ENCODE results near the gene ADIRF. TPM values are rescaled to one million over a fixed set of nuclear protein-coding genes. Genes with fewer than 3 reads are reported as not detected.
"Not testable (repeated sequence)": the region's sequence is repeated elsewhere in the genome, so short reads cannot be mapped to it uniquely, and the experiment has no call there.

Gene ADIRF
- total RNA-seq, 4 donors from 2014 or later, result 79.1 to 131 (median 104) TPM

- peaks cover 43% of the 10 kb centered on the region for H3K4me1 ChIP-seq
- TF ChIP-seq POLR2AphosphoS5 (IDR thresholded peaks at IDR 0.05) (no peak), EP300 (IDR thresholded peaks at IDR 0.05) (no peak), POLR2A (IDR thresholded peaks at IDR 0.05) (no peak), CTCF (IDR thresholded peaks at IDR 0.05) (no peak)
- H3K27me3 ChIP-seq, result no peaks in the 10 kb centered on the region
- DNase-seq (ENCODE audit: low spot score in 2 of 2), result no peak
- WGBS, result 80% methylated on average over 4 of the region's 4 CpGs
- H3K36me3 ChIP-seq, result no peaks in the 10 kb centered on the region
- no peak overlapping the region for H3K4me3 ChIP-seq
- H3K27ac ChIP-seq, result peak overlapping the region; percentile 84
- H3K9me3 ChIP-seq, result no peaks in the 10 kb centered on the region
These were observed 11.1 kb downstream of the ADIRF start for GRCh38 chr10:86979296-86979818.

GRCh38 chr10:86979977-86980448 is 11.7 kb downstream of the ADIRF start:
- Histone ChIP-seq H3K4me1 (peaks cover 39% of the 10 kb centered on the region), H3K4me3 (no peak overlapping the region), H3K36me3 (no peaks in the 10 kb centered on the region), H3K27me3 (no peaks in the 10 kb centered on the region), H3K27ac (peak overlapping the region; percentile 84), H3K9me3 (no peaks in the 10 kb centered on the region)
- 0% methylated on average over 3 of the region's 3 CpGs for WGBS
- no peak for TF ChIP-seq CTCF (IDR thresholded peaks at IDR 0.05)
- no peak for TF ChIP-seq POLR2A (IDR thresholded peaks at IDR 0.05)
- no peak for TF ChIP-seq EP300 (IDR thresholded peaks at IDR 0.05)
- no peak for TF ChIP-seq POLR2AphosphoS5 (IDR thresholded peaks at IDR 0.05)
- peak in 1 of 2 donors; percentile 59 for DNase-seq (ENCODE audit: low spot score in 2 of 2)

- DNase-seq (ENCODE audit: low spot score in 2 of 2); H3K27ac ChIP-seq: not testable (repeated sequence)
- WGBS, result 62% methylated on average over 6 of the region's 6 CpGs
These were observed 12.7 kb downstream of the ADIRF start for GRCh38 chr10:86981020-86981419.

GRCh38 chr10:86981716-86982115 is 13.4 kb downstream of the ADIRF start:
- H3K27me3 ChIP-seq, result no peaks in the 10 kb centered on the region
- H3K9me3 ChIP-seq, result no peaks in the 10 kb centered on the region
- no peak for DNase-seq (ENCODE audit: low spot score in 2 of 2)
- peaks cover 34% of the 10 kb centered on the region for H3K4me1 ChIP-seq
- TF ChIP-seq POLR2AphosphoS5 (IDR thresholded peaks at IDR 0.05) (no peak), CTCF (IDR thresholded peaks at IDR 0.05) (no peak), EP300 (IDR thresholded peaks at IDR 0.05) (no peak), POLR2A (IDR thresholded peaks at IDR 0.05) (no peak)
- no peak overlapping the region for H3K27ac ChIP-seq
- H3K36me3 ChIP-seq, result no peaks in the 10 kb centered on the region
- WGBS, result 90% methylated on average over 5 of the region's 5 CpGs
- H3K4me3 ChIP-seq, result no peak overlapping the region

More at GRCh38 chr10:86981020-86981419, 12.7 kb downstream of the ADIRF start:
- not testable (repeated sequence) for H3K4me3 ChIP-seq, H3K9me3 ChIP-seq, H3K36me3 ChIP-seq, H3K27me3 ChIP-seq
- peaks cover 36% of the 10 kb centered on the region for H3K4me1 ChIP-seq

- WGBS, result 98% methylated on average over 4 of the region's 4 CpGs
- DNase-seq (ENCODE audit: low spot score in 2 of 2); H3K9me3 ChIP-seq; H3K27ac ChIP-seq; H3K27me3 ChIP-seq; H3K4me3 ChIP-seq; H3K36me3 ChIP-seq: not testable (repeated sequence)
- H3K4me1 ChIP-seq, result peaks cover 24% of the 10 kb centered on the region
These were observed 16.2 kb downstream of the ADIRF start for GRCh38 chr10:86984498-86984897.

GRCh38 chr10:86988520-86988919 is 20.2 kb downstream of the ADIRF start:
- Histone ChIP-seq H3K4me1 (peaks cover 8% of the 10 kb centered on the region), H3K27ac (no peak overlapping the region), H3K36me3 (no peaks in the 10 kb centered on the region), H3K9me3 (no peaks in the 10 kb centered on the region), H3K27me3 (no peaks in the 10 kb centered on the region), H3K4me3 (no peak overlapping the region)
- no peak for DNase-seq (ENCODE audit: low spot score in 2 of 2)
- WGBS, result 27% methylated on average over 1 of the region's 1 CpG
- TF ChIP-seq POLR2AphosphoS5 (IDR thresholded peaks at IDR 0.05) (no peak), EP300 (IDR thresholded peaks at IDR 0.05) (no peak), POLR2A (IDR thresholded peaks at IDR 0.05) (no peak), CTCF (IDR thresholded peaks at IDR 0.05) (no peak)

- H3K4me1 ChIP-seq, result not testable (repeated sequence)
- 80% methylated on average over 12 of the region's 12 CpGs for WGBS
These were observed 23.1 kb downstream of the ADIRF start for GRCh38 chr10:86991362-86991761.

More at GRCh38 chr10:86991362-86991761, 23.1 kb downstream of the ADIRF start:
- not testable (repeated sequence) for H3K27ac ChIP-seq; H3K9me3 ChIP-seq; H3K27me3 ChIP-seq; DNase-seq (ENCODE audit: low spot score in 2 of 2); H3K4me3 ChIP-seq; H3K36me3 ChIP-seq
